Measurements from ENCODE around the gene SRGAP3. TPM values are rescaled to one million over a fixed set of nuclear protein-coding genes. Genes with fewer than 3 reads are reported as not detected.

Gene SRGAP3
- total RNA-seq, 2 donors from 2014 or later = 1.7 to 3.4 TPM

DNA sequence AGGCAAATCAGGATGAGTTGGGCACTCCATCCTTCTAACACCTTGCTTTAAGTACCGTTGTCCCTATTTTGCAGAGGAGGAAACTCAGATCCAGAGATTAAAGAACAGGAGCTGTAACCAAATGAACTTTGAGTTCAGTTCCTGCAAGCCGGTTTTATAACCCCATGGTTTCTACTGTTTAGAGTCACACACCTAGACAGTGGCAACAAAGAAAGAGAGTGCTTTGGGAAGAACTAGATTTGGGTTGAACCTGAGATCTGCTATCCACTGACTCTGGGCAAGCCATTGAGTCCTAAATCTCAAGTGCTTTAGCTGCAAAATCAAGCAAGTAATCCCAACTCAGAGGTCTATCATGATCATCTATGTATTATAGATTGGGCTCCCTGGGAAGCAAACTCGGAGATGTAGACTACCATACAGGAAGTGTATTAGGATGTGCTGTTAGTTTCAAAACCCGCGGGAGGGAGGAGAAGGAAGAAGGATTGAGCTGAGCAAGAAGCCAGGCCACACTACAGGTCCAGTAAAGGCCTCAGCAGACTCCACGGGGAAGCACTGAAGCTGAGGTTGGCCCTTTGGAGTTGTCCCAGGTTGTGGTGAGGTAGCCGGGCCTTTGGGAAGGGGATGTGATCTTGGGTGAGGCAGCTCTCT is 42.2 kb downstream of the SRGAP3 start:
- no peak for DNase-seq (ENCODE audit: low spot score)
- intact Hi-C loops (cut with DNase I) = no loop called here

DNA sequence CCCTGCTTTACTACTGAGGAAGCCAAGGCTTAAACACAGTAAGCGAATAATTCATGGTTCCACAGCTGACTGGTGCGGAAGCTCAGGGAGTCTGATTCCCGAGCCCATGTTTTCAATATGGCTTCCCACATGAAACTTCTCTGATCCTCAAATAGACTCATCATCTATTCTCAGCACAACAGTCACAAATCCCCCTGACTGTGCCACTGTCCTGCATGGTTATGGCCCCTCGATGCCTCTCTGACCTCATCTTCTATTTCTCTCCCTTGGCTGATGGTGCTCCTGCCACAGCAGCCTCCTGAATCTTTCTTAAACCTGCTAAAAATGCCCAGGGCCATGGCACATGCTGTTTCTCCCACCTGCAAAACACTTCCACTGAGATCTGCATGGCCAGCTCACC is 43.2 kb downstream of the SRGAP3 start:
- intact Hi-C loops (cut with DNase I) = no loop called here
- DNase-seq (ENCODE audit: low spot score) = no peak

DNA sequence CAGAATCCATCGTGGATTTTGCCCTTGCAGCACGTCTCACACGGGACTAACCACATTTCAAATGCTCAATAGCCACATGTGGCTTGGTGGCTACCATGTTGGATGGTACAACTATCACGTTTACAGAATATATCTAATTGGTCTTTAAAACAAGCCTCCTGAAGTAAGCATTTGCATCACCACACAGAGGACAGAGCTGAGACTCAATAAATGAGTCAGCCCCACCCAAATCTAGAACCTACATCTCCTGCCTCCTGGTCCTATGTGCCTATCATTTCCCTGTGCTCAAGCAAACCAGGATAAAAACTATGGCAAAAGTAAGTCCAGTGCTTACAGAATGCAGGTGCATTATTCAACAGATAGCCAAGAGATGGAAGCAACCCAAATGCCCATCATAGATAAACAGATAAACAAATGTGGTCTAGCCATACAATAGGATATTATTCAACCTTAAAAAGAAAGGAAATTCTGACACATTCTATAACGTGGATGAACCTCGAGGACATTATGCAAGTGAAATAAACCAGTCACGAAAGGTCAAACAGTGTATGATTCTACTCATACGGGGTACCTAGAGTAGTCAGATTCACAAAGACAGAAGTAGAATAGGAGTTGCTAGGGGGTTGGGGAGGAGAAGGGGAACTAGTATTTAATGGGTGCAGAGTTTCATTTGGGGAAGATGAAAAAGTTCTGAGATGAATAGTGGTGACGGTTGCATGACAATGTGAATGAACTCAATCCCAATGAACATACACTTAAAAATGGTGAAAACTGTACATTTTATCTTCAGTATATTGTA is 43.9 kb downstream of the SRGAP3 start:
- DNase-seq (ENCODE audit: low spot score) = no peak

DNA sequence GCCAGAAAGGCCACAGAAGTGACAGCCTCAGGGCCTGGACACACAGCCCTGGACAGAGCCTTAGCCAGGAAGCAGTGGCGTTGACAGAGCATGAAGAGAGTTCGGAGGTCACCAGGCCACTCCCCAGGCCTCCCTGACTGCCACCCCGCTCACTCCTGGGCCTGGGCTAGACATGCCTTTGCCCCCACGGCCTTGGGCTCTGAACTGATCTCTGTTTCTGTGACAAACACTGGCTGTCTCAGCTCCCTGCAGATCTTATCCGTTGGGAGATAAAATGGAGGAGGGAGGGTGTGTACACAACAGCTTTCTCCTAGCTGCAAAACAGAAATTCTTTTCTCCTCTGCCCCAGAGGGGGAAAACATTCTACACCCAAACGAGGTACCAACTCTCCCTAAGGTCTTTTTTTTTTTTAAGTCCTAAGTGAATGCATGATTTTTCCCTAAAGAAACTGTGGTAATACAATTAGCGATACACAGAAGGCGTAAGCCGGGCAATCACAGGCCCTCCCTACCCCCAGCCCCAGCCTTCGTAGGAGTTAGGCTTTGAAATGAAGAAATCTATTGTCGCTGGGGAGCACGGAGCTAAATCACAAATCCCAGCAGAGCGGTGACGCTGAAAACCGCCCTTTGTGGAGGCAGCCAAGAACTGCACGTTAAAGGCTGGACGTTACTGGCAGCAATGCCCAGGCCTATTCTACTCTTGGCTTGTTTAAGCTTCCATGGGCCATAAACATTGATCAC is 45.0 kb downstream of the SRGAP3 start:
- intact Hi-C loops (cut with DNase I) = no loop called here

More for the DNA sequence above, 43.9 kb downstream of the SRGAP3 start:
- intact Hi-C loops (cut with DNase I) = no loop called here

DNA sequence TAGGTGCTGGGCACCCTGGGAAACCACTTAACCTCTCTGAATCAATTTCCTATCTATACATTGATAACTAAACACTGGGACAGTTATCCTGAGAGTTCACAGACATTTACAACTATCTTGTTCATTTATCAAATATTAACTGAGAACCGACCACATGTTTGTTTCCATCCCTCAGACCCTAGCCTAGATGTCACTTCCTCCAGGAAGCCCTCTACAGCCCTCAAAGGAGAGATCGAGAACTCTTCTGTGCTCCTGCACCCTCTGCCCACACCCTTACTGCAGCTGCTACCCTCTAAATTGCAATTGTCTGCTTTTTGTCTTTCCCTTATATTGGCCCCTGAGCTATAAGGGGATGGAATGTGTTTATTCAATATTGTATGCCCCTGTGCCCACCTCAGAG is 46.1 kb downstream of the SRGAP3 start:
- intact Hi-C loops (cut with DNase I) = no loop called here
- DNase-seq (ENCODE audit: low spot score) = no peak

More for the DNA sequence above, 45.0 kb downstream of the SRGAP3 start:
- no peak for DNase-seq (ENCODE audit: low spot score)

DNA sequence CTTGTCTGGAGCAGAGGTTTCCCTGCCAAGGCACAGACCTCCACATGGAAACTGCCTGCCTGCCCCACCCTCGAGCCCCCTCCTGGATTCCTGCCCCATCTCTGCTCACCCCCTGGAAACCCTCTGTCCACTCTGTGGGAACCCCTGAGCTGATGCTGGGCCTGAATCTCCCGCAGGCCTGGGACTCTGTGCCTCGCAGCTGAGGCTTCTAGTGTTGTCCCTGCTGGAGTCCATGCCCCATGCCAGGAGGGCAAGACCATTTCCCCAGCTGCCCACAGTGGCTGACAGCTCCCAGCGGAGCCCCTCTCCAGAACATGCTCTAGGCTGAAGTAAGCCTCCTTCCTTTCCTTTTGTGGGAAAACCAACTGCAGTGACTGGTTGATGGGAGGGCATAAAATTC is 46.9 kb downstream of the SRGAP3 start:
- DNase-seq (ENCODE audit: low spot score) = no peak

DNA sequence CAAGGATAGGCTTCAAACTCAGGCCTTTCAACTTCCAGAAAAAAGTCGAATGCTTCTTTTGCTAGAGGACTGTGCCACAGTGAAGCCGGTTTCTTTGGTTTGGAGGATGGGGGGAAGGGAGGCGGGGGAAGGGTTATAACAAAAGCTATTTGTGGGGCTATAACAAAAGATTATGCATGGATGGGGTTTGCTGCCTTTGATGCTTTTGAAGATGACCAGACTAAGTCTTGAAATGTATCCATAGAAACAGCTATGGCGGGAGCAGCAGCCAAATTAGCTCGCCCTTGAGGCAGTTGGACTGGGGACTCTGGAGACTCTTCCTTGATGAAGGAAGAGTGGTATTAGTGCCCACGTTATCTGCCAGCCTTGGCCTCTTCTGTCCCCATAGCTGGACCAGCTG is 47.5 kb downstream of the SRGAP3 start:
- intact Hi-C loops (cut with DNase I) = no loop called here
- no peak for DNase-seq (ENCODE audit: low spot score)

More for the DNA sequence above, 46.9 kb downstream of the SRGAP3 start:
- intact Hi-C loops (cut with DNase I) = no loop called here

DNA sequence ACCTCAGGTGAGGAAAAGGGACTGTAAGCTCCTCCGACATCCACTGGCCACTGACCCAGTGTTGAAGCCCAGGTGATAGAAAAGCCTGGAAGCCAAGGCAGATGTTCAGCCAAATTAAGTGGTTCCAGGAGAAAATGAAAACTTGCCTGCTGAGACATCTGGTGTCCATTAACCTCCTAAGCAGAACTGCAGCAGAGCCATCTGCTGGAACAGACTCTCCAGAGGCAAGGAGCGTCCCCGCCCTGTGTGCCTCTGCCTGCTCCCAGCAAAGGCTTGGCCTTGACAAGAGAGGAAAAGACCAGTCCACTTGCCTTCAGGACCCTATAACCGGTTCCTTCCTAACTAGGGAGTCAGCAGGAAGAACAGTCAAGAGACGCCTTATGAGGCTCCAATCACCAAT is 48.2 kb downstream of the SRGAP3 start:
- DNase-seq (ENCODE audit: low spot score) = no peak

DNA sequence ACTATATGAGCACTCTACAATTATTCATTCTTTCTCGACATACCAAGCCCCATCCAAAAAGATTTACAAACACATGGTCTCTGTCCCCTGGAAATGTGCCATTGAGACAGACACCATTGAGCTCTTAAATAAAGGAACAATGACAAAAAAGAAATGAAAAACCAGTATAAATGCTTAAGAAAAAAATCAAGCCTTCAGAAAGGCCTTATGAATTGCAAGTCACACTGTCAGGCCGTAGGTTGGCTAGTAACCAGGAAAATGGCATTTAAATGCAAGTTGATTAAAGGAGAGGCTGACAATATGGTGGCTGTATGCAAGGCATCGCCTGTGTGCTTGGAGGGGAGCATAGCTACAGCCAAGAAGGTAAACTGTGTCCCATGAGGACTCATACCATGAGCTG is 49.7 kb downstream of the SRGAP3 start:
- no peak for DNase-seq (ENCODE audit: low spot score)
- intact Hi-C loops (cut with DNase I) = no loop called here

More for the DNA sequence above, 48.2 kb downstream of the SRGAP3 start:
- intact Hi-C loops (cut with DNase I) = no loop called here

DNA sequence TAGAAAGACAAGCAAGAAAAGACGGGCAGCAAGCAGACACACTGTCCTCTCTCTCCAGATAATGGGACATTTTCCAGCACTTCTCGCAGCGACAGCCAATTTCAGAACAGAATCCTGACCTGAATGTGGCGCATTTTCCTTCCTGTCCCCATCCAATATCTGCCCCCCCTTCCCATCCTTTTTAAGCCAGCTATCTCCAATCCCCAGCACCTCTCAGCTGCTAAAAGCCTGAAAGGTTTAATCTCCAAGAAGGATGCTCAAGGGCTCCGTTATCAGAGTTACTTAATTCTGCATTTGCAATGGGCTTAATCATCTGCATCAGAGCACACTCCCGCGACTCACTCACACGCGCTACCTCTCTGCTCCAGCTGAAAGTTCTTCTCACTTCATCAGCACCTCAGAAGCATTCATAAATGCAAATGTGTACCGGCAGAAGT is 50.5 kb downstream of the SRGAP3 start:
- DNase-seq (ENCODE audit: low spot score) = no peak
- intact Hi-C loops (cut with DNase I) = no loop called here

DNA sequence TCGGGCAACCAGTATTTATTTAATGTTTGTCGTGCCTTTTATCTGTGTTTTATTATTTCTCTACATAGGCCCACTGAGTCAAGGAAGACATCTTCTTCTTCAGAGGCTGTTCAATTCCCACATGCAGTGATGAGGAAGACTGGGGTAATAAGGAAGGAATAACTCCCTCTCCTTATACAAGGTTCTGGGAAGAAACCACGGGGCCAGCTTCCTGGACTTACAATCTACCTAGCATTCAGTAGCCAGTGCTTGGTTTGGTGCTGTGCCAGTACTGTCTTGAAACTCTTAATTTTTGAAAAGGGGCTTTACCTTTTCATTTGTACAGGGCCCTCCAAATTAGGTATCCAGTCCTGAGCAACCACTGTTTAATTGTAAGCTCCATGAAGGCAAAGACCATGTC is 51.2 kb downstream of the SRGAP3 start:
- DNase-seq (ENCODE audit: low spot score) = no peak
- intact Hi-C loops (cut with DNase I) = no loop called here

DNA sequence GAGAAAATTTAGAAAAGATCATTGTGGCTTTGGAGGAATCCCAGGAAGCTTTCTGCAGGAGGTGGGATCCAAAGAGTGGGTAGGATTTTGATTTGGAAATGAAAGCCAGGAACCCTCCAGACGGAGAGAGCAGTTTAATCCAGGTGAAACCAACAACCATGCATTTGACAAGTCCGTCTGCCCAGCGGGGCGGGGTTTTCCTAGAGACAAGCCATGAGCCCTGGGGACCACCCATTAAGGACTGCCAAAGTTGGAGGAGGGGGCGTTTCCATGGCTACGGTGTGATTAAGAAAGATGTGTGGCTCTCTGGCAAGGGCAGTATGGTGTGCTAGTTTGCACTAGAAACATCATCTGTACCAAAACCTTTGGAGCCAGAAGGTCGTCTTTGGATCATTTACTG is 53.4 kb downstream of the SRGAP3 start:
- DNase-seq (ENCODE audit: low spot score) = no peak
- intact Hi-C loops (cut with DNase I) = no loop called here

DNA sequence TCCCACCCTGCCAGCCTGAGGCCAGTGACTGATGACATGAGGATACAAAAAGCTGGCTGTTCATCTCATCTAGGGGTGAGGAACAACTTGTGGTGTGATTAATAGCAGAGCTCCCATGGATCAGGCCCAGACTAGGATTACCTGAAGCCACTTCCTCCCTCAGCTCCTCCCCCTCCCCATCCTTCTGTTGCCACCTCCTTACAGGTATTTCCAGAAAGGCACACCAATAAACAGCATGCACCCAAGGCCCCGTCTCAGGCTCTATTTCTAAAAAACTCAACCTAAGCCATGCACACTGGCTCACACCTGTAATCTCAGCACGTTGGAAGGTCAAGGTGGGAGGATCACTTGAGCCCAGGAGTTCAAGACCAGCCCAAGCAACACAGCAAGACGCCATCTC is 54.1 kb downstream of the SRGAP3 start:
- intact Hi-C loops (cut with DNase I) = no loop called here
- DNase-seq (ENCODE audit: low spot score) = no peak

DNA sequence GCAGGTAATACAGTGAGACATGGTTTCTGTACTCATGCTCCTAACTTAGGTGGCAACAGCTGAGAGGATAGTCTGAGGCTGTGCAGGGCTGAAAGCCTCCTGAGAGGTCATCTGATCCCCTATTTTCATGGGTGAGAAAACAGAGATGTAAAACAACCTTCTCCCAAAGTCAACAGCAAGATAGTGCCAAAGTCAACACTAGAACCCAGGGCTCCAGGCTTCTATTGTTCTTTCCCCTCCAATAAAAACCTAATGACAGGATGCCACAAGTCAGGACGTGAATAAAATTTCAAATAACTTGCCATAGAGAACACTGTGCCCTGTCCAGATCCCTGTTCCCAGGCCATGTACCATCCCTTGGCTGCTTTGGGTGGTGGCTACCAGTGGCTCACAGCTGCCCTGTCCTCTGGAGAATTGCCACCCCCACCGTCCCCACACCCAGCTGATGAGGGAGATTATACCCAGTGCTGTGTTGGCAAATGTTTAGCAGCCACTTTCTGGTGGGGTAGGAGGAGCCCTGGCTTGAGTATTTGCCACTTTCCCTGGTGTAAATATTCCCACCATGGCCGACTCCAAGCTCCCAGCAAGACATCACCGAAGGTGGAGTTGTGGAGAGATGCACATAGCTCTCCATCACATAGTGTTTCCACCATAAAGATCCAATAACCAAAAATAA is 54.8 kb downstream of the SRGAP3 start:
- DNase-seq (ENCODE audit: low spot score) = no peak
- intact Hi-C loops (cut with DNase I) = no loop called here

DNA sequence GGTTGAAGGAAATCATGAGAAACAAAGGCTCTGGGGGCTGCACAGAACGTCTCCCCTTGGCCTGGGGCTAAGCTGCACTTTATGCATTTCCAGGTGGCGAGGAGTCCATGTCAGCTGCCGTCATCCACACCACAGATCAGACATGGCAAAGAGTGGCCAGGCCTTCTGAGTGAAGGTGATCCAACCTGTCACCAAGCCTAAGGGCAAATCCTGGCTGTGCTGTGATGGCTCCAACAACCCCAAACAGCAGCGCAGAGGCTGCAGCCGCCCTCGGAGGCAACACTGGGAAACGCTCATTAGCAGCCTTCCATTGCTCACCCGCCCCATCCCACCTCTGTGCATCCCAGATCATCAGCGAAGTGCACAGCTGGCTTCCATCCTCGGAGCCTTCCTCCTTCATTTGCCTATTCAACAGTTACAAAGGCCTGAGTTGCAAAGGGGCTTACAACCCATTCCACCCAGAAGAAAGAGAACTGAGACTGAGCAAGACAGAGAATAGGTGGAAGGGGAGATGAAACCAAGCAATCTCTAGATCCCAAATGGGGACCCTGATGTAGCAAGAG is 55.7 kb downstream of the SRGAP3 start:
- intact Hi-C loops (cut with DNase I) = no loop called here
- no peak for DNase-seq (ENCODE audit: low spot score)

DNA sequence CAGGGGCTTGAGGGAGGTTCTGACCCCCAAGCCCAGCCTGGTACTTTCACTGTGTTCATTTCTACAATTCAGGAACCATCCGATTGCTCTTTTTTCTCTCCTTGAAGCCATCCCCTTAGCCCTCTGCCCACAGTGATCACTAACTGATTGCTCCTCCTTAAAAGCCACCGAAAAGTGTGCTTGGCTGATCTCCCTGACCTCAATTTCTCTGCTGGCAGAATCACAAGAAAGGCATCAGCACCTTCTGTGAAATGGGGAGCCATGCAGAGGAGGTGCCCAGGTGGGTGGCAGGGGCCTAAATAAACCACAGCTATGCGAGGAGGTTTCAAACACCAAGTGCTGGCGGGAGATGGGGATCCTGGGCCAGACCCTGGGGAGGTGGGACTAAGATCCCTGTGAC is 56.2 kb downstream of the SRGAP3 start:
- intact Hi-C loops (cut with DNase I) = no loop called here
- DNase-seq (ENCODE audit: low spot score) = no peak

DNA sequence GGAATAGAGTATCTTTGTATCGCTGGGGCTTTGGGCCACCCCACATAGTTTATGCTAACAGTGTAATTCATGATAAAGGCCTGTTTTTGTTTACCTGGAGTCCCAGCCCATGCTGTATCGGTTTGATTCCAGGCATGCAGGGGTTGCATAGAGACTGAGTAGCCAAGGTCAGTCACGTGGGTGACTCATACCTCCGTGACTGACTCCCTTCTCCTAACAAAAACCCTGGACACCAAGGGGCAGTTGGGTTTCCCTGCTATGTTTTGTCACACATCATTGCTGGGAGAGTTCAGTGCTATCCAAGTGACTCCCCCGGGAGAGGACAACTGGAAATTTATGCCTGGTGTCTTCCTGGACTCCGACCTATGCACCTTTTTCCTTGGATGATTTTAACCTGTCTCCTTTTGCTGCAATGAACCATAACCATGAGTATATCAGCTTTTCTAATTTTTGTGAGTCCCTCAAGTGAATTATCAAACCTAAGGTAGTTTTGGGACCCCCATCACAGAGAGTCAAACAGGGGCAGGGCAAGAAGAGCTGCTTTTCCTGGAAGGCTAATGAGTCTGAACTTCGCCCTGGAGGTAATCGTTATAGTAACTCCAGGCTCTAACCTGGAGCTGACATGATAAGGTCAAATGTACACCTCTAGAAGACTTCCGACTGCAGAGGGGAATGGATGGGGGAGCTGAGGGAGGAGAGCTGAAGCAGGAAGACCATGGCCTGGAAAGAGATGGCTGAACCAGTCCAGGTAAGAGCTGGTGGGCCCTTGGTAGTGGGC is 57.0 kb downstream of the SRGAP3 start:
- no peak for DNase-seq (ENCODE audit: low spot score)
- intact Hi-C loops (cut with DNase I) = no loop called here

DNA sequence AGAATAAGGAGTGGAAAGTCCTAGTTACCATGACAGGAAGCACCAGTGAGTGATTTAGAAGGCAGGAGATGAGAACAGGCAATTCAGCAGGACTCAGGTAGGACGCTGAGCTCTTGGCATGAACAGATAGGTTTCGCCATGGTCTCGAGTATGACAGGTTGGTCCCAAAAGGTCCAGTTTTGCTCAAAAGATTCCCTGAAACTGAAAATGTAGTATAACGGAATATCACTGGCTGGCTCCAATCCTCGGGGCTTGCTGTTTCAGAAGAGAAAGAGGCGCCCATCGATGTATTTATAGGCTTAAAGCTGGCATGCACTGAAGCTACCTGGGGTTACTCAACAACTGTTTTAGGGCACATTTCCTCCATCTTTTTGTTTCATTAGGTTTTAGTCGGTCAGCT is 59.2 kb downstream of the SRGAP3 start:
- DNase-seq (ENCODE audit: low spot score) = no peak
- intact Hi-C loops (cut with DNase I) = no loop called here

DNA sequence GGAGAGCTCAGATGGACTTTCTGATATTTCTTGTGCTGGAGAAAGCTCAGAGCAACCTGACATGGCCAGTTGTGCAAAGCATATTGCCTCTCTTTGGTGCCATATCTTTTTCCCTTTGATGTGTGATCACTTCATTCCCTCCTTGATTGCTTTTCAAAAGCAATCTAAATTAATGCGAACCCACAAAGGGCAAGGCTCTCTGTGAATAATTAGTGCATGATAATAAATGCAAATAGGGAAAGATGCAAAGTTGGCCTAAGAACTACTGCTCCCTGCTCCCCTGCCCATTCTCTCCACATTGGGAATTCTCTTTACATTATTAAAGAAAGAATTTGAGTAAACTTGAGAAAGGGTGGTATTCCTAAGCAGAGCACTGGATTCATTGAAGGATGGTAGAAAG is 60.9 kb downstream of the SRGAP3 start:
- DNase-seq (ENCODE audit: low spot score) = no peak

More for the DNA sequence above, 60.9 kb downstream of the SRGAP3 start:
- intact Hi-C loops (cut with DNase I) = no loop called here
